Erythroblast (primary cell): ENCODE measurements around the gene FCMR.

Experiments used
- GATA1 ChIP-seq: IDR thresholded peaks from 2 replicates; pipeline ENCODE4 v1.6.1; 2011; ENCODE audit warnings: low read depth, mild to moderate bottlenecking, control low read depth, low read length, moderate library complexity
- POLR2A ChIP-seq: IDR thresholded peaks from 2 replicates; pipeline ENCODE4 v1.6.1; 2011; ENCODE audit warnings: mild to moderate bottlenecking, low read length

DNA sequence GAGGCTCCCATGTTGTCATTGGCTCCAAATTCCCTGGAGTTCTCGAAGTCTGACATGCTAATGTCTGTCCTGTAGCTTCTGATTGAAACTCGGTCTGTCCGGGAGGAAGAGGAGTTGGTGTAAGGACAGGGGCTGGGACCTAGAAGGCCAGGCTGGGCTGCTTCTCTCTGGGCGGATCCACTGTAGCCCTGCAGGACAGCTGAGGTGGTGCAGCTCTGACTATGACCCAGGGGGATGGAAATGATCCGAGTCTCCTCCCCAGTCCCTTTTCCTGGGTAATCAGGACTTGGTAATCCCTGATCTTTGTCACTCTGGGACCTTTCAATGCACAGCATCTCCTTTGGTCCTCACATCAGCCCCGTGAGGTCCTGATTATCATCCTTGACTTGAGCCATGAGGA, 10.0 kb upstream of the FCMR start:
- no peak for TF ChIP-seq POLR2A
- no peak for TF ChIP-seq GATA1
